ENCODE results near the gene AUNIP.

DNA sequence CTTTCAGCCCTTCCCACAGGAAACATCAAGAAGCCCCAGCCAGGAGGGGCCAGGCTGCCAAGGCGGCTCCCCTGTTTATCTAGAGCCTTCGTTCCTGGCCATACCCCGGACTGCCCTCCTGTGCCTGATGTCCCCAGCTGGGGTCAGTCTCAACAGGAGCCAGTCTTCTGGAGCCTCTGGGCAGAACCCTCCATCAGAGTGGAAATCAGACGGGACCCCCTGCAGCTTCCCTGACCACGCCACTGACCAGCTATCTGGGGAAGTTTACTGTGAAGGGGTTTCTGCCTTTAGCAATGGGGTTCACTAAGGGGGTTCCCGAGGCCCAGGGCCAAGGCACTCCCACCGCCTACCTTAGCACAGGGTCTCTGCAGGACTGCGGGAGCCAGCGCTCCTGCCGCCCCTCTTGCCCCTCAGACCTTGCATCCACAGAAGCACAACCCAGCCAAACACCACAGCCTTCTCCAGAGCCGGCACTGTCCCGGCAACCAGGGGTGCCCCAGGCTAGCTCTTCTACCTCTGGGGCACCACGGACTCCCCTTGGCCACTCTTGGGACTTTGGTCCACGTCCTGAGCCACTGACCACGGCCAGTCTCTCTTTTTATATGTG lies 43.0 kb downstream of the AUNIP start:
- TF ChIP-seq, protein P1, sequence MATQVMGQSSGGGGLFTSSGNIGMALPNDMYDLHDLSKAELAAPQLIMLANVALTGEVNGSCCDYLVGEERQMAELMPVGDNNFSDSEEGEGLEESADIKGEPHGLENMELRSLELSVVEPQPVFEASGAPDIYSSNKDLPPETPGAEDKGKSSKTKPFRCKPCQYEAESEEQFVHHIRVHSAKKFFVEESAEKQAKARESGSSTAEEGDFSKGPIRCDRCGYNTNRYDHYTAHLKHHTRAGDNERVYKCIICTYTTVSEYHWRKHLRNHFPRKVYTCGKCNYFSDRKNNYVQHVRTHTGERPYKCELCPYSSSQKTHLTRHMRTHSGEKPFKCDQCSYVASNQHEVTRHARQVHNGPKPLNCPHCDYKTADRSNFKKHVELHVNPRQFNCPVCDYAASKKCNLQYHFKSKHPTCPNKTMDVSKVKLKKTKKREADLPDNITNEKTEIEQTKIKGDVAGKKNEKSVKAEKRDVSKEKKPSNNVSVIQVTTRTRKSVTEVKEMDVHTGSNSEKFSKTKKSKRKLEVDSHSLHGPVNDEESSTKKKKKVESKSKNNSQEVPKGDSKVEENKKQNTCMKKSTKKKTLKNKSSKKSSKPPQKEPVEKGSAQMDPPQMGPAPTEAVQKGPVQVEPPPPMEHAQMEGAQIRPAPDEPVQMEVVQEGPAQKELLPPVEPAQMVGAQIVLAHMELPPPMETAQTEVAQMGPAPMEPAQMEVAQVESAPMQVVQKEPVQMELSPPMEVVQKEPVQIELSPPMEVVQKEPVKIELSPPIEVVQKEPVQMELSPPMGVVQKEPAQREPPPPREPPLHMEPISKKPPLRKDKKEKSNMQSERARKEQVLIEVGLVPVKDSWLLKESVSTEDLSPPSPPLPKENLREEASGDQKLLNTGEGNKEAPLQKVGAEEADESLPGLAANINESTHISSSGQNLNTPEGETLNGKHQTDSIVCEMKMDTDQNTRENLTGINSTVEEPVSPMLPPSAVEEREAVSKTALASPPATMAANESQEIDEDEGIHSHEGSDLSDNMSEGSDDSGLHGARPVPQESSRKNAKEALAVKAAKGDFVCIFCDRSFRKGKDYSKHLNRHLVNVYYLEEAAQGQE (IDR thresholded peaks at IDR 0.05; ENCODE audit: low read depth): no peak
- TF ChIP-seq, protein P2, sequence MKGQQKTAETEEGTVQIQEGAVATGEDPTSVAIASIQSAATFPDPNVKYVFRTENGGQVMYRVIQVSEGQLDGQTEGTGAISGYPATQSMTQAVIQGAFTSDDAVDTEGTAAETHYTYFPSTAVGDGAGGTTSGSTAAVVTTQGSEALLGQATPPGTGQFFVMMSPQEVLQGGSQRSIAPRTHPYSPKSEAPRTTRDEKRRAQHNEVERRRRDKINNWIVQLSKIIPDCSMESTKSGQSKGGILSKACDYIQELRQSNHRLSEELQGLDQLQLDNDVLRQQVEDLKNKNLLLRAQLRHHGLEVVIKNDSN (IDR thresholded peaks at IDR 0.05): no peak
- TF ChIP-seq EGR1 (IDR thresholded peaks at IDR 0.05) (no peak), YY1 (IDR thresholded peaks at IDR 0.05; ENCODE audit: low read depth) (no peak), EP300 (IDR thresholded peaks at IDR 0.05; ENCODE audit: borderline replicate concordance) (no peak), CEBPB (IDR thresholded peaks at IDR 0.05) (no peak), NFIC (IDR thresholded peaks at IDR 0.05) (no peak)
- TF ChIP-seq, protein P3, sequence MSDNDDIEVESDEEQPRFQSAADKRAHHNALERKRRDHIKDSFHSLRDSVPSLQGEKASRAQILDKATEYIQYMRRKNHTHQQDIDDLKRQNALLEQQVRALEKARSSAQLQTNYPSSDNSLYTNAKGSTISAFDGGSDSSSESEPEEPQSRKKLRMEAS (IDR thresholded peaks at IDR 0.05): no peak
